Femur (tissue), 1 donor: Measurements from ENCODE around the gene OTOP2.
"Not testable (repeated sequence)": the region's sequence is repeated elsewhere in the genome, so short reads cannot be mapped to it uniquely, and the experiment has no call there.

Source experiments
- DNase-seq: peaks from one replicate; pipeline ENCODE4 v3.0.0-alpha.2; 2017

Gene OTOP2

DNA sequence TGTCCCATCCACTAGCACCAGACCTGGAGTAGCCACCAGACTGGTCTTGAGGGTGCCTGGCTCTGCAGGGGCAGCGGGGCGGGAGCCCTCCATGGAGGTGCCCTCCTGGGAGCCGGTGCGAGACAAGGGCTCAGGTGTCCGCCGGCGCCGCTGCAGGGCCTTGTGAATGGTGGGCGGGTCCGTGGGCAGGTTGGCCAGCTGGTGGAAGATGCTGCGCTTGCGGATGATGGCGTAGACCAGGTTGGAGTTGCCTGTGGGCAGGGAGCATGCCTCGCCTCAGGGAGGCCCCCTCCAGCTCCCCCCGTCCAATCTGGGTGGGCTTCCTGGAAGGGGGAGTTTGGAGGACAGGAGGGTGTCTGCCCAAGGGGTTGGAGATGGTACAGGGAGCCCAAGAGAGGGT is 30.0 kb downstream of the OTOP2 start:
- no peak for DNase-seq

DNA sequence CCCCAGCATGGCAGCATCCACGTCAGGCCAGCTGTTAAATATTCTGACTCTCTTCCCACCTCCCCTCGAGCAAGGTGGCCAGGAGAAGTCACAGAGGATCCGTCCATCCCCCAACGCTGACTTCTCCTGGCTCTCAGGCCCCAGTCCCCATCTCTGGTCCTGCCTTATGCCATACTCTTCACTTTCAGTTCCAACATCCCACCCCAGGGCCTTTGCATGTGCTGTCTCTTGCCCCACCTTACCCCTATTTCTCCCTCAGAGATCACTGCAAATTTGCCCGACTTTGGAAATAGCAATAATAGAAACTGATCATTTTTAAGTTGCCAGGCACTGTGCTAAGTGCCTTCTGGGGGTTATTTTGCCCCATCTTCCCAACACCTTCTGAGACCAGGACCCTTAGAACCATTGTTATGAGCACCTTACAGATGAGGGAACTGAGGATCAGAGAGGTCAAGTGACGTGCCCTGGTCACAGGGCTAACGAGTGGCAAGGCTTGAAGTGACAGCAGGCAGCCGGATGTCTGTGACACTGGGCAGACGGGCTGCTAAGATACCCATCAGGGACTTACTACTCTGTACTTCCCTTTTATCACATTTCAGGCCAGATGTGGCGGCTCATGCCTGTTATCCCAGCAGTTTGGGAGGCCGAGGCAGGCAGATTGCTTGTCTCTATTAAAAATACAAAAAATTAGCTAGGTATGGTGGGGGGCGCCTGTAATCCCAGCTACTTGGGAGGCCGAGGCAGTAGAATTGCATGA is 30.8 kb downstream of the OTOP2 start:
- no peak for DNase-seq

- no peak for DNase-seq
Measured at GRCh38 chr17:74956093-74956492, 32.0 kb downstream of the OTOP2 start.

GRCh38 chr17:74957935-74958740 is 34.1 kb downstream of the OTOP2 start:
- peak; percentile 80 for DNase-seq

- DNase-seq, result no peak
Measured at GRCh38 chr17:74959826-74960515, 35.9 kb downstream of the OTOP2 start.

- no peak for DNase-seq
Measured at GRCh38 chr17:74960570-74961342, 36.7 kb downstream of the OTOP2 start.

GRCh38 chr17:74961657-74962350 is 37.7 kb downstream of the OTOP2 start:
- DNase-seq, result peak; percentile 92

DNA sequence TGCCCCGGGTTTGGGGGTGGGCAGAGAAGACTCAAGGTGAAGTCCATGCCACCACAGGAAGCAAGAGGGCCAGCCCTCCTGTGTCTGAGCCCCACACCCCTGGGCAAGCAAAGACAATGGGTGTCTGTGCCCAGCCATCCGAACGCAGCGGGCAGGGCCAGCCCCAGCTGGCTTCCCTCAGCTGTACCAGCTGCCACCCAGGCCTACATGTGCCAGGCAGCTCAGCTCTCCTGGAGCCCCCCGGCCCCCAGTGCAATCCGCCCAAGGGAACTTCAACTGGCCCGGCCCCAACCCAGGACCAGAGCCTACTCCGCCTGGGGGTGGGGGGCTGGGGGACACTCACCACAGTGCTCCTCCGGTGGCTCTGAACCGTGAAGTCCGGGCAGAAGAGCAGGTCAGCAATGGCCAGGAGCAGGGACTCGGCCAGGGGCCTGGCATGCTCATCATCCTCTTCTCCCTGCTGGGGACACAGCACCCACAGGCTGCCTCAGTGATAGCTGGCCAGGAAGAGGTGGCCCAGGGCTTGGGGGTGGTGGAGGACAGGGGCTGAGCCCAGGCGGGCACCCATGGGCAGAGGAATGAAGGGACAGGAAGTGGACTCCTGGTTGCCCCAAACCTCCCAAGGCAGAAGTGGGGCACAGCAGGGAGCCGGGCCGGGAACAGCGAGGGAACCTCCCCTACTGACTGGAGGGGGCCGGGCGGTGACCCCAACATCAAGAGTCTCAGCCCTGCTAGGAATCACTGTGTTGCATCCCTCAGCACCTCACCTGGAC is 38.7 kb downstream of the OTOP2 start:
- no peak for DNase-seq

GRCh38 chr17:74963656-74964055 is 39.6 kb downstream of the OTOP2 start:
- DNase-seq, result no peak

- no peak for DNase-seq
Measured at GRCh38 chr17:74964246-74964761, 40.2 kb downstream of the OTOP2 start.

GRCh38 chr17:74964988-74965622 is 41.0 kb downstream of the OTOP2 start:
- DNase-seq, result no peak

GRCh38 chr17:74968361-74968780 is 44.3 kb downstream of the OTOP2 start:
- DNase-seq, result no peak

DNA sequence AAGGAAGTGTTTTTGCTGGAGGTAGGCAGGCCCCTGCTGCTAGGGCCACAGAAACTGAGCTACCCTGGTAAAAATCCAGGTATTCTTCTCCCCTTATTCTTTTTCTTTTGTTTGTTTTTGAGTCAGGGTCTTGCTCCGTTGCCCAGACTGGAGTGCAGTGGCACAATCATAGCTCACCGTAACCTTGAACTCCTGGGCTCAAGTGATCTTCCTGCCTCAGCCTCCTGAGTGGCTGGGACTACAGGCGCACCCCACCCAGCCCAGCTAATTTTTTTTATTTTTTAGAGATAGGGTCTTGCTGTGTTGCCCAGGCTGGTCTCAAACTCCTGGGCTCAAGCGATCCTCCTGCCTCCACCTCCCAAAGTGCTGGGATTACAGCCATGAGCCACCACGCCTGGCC is 45.4 kb downstream of the OTOP2 start:
- not testable (repeated sequence) for DNase-seq

- no peak for DNase-seq
Measured at GRCh38 chr17:74970395-74970794, 46.3 kb downstream of the OTOP2 start.

DNA sequence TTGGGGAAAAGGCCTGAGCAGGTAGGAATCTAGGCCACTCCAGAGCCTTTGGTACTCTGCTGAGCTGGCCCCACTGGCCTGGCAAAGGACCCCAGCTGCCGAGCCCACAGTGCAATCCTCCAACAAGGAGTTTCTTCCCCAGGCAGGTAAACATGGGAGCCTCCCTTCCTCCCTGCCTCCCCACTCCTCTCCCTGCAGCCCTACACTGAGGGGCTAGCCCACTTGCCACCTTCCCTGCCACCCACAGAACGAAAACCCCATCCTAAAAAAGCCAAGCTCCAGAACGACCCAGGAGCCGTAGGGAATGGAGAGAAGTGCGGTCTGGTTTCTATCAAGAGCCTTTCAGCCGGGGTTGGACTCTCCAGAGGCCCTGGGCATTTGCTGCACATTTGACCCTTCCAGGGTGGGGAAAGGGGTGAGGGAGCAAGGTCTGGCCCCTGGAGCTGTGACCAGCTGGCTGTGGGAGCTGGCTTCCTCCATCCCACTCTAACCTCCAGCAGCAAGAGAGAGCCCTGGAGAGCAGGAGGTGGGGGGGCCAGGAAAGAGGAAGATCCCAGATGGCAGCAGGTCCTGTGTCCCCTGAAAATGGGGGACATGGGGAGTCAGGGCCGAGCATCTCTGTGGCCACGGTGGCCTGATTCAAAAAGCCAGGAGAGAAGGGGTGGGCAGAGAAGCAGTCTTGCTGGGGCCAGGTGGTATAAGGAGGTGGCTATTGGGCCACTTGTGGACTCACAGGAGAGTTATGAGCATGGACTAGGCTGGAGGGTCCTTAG is 47.2 kb downstream of the OTOP2 start:
- DNase-seq, result no peak

DNA sequence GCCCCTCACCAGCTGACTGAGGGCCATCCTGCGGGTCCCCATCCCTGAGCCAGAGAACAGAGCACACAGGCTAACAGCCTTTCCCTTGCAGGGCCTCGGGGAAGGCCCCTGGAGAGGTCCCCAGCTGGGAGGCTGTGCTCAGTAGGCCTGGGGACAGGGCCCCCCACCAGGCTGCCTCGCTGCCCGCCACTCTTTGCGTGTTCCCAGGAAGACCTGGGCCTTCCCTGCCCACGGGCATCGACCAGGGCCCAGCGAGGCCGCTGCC is 47.7 kb downstream of the OTOP2 start:
- no peak for DNase-seq

- DNase-seq, result peak; percentile 60
Measured at GRCh38 chr17:74972107-74972972, 48.3 kb downstream of the OTOP2 start, which contains the start of gene HID1. TSS of gene HID1 (minus strand) at chr17:74972759. CDS start at chr17:74972656, 103 bp downstream.

DNA sequence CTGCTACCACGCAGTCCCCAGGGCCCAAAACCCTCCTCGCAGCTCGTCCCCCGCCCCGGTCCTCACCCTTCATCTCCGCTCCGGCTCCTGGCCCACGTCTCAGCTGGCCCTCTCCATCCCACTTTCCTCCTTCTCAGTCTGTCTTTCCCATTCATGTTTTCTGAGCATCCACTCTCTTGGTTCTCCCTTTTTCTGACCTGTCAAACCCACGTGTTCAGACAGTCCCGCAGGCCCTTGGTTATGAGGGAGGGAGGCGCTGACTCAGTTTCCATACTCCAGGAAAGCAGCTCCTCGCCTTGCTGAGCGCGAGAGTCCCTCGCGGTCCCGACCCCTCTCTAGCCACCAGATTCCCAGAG is 48.9 kb downstream of the OTOP2 start:
- DNase-seq, result no peak

DNA sequence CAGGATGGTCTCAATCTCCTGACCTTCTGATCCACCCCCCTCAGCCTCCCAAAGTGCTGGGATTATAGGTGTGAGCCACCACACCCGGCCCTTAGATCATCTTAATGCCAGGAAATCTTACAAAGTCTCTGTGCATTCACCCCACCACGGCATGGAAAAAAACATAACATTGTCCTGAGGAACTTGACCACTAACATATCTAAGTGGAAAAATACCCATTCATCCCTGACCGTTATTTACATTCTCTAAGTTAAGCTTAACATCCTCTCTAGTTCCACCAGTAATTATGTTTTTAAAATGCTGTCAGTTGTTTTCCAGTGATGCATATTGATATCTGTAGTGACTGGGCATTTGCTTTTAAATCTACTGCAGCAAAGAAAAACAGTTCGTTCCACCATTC is 51.9 kb downstream of the OTOP2 start:
- no peak for DNase-seq
